Stimulated activated CD8-positive, alpha-beta memory T cell treated with anti-CD3 and anti-CD28 coated beads, Interleukin-12 subunit alpha, Interleukin-12 subunit beta, amount 100 ng/mL, for 24 hours (primary cell): Measurements from ENCODE around the gene PTPRN2.

Experiments
- DNase-seq: peaks from one replicate; pipeline ENCODE4 v3.0.0-alpha.2; 2020; ENCODE audit errors: extremely low read depth

Gene PTPRN2

GRCh38 chr7:158252837-158253669 is 334.6 kb downstream of the PTPRN2 start:
- no peak for DNase-seq

- DNase-seq: no peak
Measured at GRCh38 chr7:158252081-158252836, 335.4 kb downstream of the PTPRN2 start.

- DNase-seq: no peak
Measured at GRCh38 chr7:158251061-158251965, 336.3 kb downstream of the PTPRN2 start.

GRCh38 chr7:158249692-158250091 is 337.9 kb downstream of the PTPRN2 start:
- DNase-seq: no peak

GRCh38 chr7:158248816-158249215 is 338.8 kb downstream of the PTPRN2 start:
- no peak for DNase-seq

GRCh38 chr7:158247758-158248487 is 339.7 kb downstream of the PTPRN2 start:
- no peak for DNase-seq

- DNase-seq: no peak
Measured at GRCh38 chr7:158246960-158247673, 340.5 kb downstream of the PTPRN2 start.

- DNase-seq: no peak
Measured at GRCh38 chr7:158246272-158246959, 341.2 kb downstream of the PTPRN2 start.

GRCh38 chr7:158245724-158246041 is 341.9 kb downstream of the PTPRN2 start:
- no peak for DNase-seq

GRCh38 chr7:158244873-158245723 is 342.5 kb downstream of the PTPRN2 start:
- DNase-seq: no peak

- no peak for DNase-seq
Measured at GRCh38 chr7:158244430-158244829, 343.2 kb downstream of the PTPRN2 start.

GRCh38 chr7:158241919-158242318 is 345.7 kb downstream of the PTPRN2 start:
- DNase-seq: no peak

GRCh38 chr7:158240801-158241200 is 346.8 kb downstream of the PTPRN2 start:
- no peak for DNase-seq

- DNase-seq: no peak
Measured at GRCh38 chr7:158239290-158239981, 348.2 kb downstream of the PTPRN2 start.

- DNase-seq: no peak
Measured at GRCh38 chr7:158238616-158239289, 348.9 kb downstream of the PTPRN2 start.

- DNase-seq: no peak
Measured at GRCh38 chr7:158237672-158238335, 349.8 kb downstream of the PTPRN2 start.

GRCh38 chr7:158236400-158236799 is 351.2 kb downstream of the PTPRN2 start:
- no peak for DNase-seq

- DNase-seq: no peak
Measured at GRCh38 chr7:158235862-158236261, 351.8 kb downstream of the PTPRN2 start.
